Suprapubic skin (tissue), 4 donors: Measurements from ENCODE around the gene ZBTB46. TPM values are rescaled to one million over a fixed set of nuclear protein-coding genes. Genes with fewer than 3 reads are reported as not detected.

Experiments
- DNase-seq, 2 donors: peaks; one replicate each; pipeline ENCODE4 v3.0.0-alpha.2; 2019; ENCODE audit warnings: low spot score in 2 of 2
- H3K27ac ChIP-seq: fragments of 200-600 bp; sonication (generic); one replicate; pipeline ENCODE4 v1.5.1; 2019
- H3K27me3 ChIP-seq: fragments of 200-600 bp; sonication (generic); one replicate; pipeline ENCODE4 v1.5.1; 2019
- H3K36me3 ChIP-seq: fragments of 200-600 bp; sonication (generic); one replicate; pipeline ENCODE4 v1.5.1; 2019
- H3K4me1 ChIP-seq: fragments of 200-600 bp; sonication (generic); one replicate; pipeline ENCODE4 v1.5.1; 2019
- H3K4me3 ChIP-seq: fragments of 200-600 bp; sonication (generic); one replicate; pipeline ENCODE4 v1.5.1; 2019; ENCODE audit warnings: mild to moderate bottlenecking
- H3K9me3 ChIP-seq: fragments of 200-600 bp; sonication (generic); one replicate; pipeline ENCODE4 v1.5.1; 2019
- EP300 ChIP-seq: sonication (generic); formaldehyde crosslinking; IDR thresholded peaks from one replicate; pipeline ENCODE4 v1.6.1; 2017; ENCODE audit warnings: antibody characterized with exemption
- POLR2A ChIP-seq, 2 donors: fragments of 450-650 bp; IDR thresholded peaks; one replicate each; pipeline ENCODE4 v1.6.1; 2017; ENCODE audit warnings: antibody characterized with exemption in 2 of 2, mild to moderate bottlenecking in 2 of 2, moderate library complexity in 2 of 2
- POLR2AphosphoS5 ChIP-seq, 3 donors: sonication (generic); formaldehyde crosslinking; IDR thresholded peaks; one replicate each; pipeline ENCODE4 v1.6.1; 2017; ENCODE audit warnings: antibody characterized with exemption in 3 of 3
- WGBS: methylation state at CpG from one replicate; pipeline ENCODE4 v1.1.5; 2018; 5-methylcytosine and 5-hydroxymethylcytosine counted together
- total RNA-seq, 4 donors: library from RNA; depleted of rRNA; stranded (reverse); fragments of >200 nt; gene quantifications; one replicate each; pipeline ENCODE4 v1.1.0, GENCODE V29; 2016
- TF ChIP-seq, protein P1 (sequence below), 2 donors: fragments of 200-600 bp in 1 of 2; fragments of 450-650 bp in 1 of 2; sonication (generic) in 1 of 2; IDR thresholded peaks; one replicate each; pipeline ENCODE4 v1.5.1; 2016 to 2019; ENCODE audit warnings: antibody characterized with exemption in 2 of 2, mild to moderate bottlenecking in 1 of 2, moderate library complexity in 1 of 2

ZBTB46 gene
- total RNA-seq, 4 donors from 2014 or later = 3.4 to 5.1 (median 4.4) TPM

DNA sequence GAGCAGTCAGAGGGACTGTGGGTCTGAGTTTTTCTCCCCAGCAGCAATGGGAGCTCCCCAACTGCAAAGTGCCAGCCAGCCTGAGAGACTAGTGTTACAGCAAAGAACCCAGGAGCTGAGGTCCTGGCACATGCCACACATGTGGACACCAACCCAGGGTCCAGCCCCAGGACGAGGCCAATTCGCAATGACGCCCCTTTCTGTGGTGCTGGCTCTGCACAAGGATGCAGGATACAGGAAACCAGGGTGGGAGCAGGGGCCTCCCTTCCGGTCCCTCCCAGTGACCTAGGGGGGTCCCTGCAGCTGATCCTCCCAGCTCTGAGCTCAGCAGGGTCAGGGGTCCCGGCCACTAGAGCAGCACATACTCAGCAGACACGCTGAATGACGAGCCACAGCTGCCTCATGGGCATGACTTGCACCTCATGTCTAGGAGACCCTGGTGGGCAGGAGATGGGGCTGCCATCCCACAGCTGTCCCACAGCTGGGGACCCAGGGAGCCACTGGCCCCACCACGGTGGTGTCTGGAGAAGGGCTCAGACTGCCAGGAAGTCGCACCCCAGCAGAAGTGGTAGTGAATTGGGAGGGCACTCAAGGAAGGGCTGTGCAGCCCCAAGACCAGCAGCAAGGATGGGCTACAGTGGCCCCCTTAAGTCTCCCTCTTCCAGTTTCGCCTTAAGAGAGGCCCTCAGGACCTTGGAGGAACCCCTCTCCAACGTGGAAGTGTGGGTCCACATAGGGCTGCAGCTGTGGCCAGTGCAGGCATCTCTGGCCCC lies 126.9 kb downstream of the ZBTB46 start:
- Histone ChIP-seq H3K4me3 (no peak overlapping the region), H3K27me3 (no peaks in the 10 kb centered on the region), H3K9me3 (no peaks in the 10 kb centered on the region), H3K27ac (no peak overlapping the region), H3K4me1 (peaks cover 31% of the 10 kb centered on the region), H3K36me3 (peaks cover 38% of the 10 kb centered on the region)
- DNase-seq = peak; percentile 56 to 69
- 73% methylated on average over 4 of the region's 11 CpGs for WGBS
- no peak for TF ChIP-seq POLR2AphosphoS5 (IDR thresholded peaks at IDR 0.05)
- no peak for TF ChIP-seq EP300
- TF ChIP-seq POLR2A (IDR thresholded peaks at IDR 0.05) = no peak
- TF ChIP-seq, protein P1, sequence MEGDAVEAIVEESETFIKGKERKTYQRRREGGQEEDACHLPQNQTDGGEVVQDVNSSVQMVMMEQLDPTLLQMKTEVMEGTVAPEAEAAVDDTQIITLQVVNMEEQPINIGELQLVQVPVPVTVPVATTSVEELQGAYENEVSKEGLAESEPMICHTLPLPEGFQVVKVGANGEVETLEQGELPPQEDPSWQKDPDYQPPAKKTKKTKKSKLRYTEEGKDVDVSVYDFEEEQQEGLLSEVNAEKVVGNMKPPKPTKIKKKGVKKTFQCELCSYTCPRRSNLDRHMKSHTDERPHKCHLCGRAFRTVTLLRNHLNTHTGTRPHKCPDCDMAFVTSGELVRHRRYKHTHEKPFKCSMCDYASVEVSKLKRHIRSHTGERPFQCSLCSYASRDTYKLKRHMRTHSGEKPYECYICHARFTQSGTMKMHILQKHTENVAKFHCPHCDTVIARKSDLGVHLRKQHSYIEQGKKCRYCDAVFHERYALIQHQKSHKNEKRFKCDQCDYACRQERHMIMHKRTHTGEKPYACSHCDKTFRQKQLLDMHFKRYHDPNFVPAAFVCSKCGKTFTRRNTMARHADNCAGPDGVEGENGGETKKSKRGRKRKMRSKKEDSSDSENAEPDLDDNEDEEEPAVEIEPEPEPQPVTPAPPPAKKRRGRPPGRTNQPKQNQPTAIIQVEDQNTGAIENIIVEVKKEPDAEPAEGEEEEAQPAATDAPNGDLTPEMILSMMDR (IDR thresholded peaks at IDR 0.05) = no peak

DNA sequence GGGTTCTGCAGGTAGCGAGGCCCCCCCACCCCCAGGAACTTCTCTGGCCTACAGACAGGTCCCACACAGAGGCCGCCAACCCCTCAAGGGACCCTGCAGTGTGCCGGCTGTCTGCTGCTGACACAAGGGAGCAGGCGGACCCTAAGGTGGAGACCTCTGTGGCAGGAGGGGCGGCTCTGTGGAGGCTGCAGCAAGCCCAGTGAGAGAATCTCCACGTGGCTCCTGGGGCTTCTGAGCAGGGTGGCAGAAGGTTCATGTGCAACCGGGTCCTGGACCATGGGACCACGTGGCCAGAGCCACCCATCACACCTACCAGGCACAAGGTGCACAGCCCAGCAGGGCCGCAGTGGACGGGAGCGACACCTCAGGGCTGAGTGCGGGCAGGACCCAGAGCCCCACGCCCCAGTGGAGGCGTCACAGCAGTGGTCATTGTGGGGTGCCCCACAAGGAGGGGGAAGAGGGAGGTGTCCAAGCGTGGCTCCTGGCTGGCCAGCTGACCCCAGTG lies 127.5 kb downstream of the ZBTB46 start:
- Histone ChIP-seq H3K27ac (no peak overlapping the region), H3K9me3 (no peaks in the 10 kb centered on the region), H3K27me3 (no peaks in the 10 kb centered on the region), H3K4me3 (no peak overlapping the region), H3K36me3 (peaks cover 34% of the 10 kb centered on the region), H3K4me1 (peaks cover 31% of the 10 kb centered on the region)
- no CpG with 5 or more reads among the region's 15 CpGs for WGBS
- DNase-seq = peak in 1 of 2 donors; percentile 60
- TF ChIP-seq, protein P1 (IDR thresholded peaks at IDR 0.05) = no peak
- TF ChIP-seq POLR2A (IDR thresholded peaks at IDR 0.05) (no peak), EP300 (no peak)

DNA sequence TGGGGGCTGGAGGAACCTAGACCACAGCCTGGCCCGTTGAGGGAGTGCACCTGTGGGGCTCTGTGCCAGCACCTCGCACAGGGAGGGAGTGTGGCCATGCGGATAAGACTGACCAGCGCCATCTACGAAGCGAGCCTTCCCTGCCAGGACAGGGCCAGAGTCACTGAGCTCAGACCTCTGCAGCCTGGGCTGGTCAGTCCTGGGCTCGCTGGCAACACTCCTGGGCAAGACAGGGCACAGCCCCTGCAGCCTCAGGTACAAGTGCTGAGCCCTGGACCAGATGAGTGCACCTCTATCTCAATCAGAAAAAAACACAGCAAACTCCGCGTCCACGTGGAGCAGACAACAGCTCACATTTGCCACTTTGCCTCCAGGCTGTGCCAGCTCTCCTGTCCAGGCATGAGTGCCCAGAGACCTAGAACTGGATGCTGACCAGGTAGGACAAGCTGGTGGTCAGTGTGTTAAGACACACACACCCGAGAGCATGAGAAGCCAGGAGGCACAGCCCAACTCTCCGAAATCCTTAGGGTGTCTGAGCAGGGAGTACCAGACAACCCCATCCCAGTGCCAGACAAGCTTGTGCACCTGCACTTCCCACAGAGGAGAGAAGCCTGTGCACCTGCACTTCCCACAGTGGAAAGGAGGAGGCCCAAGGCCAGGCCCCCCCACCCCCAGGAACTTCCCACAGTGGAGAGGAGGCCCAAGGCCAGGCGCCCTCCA lies 128.2 kb downstream of the ZBTB46 start:
- peak; percentile 59 to 71 for DNase-seq
- Histone ChIP-seq H3K36me3 (peaks cover 34% of the 10 kb centered on the region), H3K27ac (no peak overlapping the region), H3K27me3 (no peaks in the 10 kb centered on the region), H3K4me1 (peaks cover 34% of the 10 kb centered on the region), H3K9me3 (no peaks in the 10 kb centered on the region), H3K4me3 (no peak overlapping the region)
- TF ChIP-seq, protein P1 (IDR thresholded peaks at IDR 0.05) = no peak
- no peak for TF ChIP-seq EP300
- no peak for TF ChIP-seq POLR2AphosphoS5 (IDR thresholded peaks at IDR 0.05)
- no peak for TF ChIP-seq POLR2A (IDR thresholded peaks at IDR 0.05)
- 81% methylated on average over 3 of the region's 13 CpGs for WGBS

DNA sequence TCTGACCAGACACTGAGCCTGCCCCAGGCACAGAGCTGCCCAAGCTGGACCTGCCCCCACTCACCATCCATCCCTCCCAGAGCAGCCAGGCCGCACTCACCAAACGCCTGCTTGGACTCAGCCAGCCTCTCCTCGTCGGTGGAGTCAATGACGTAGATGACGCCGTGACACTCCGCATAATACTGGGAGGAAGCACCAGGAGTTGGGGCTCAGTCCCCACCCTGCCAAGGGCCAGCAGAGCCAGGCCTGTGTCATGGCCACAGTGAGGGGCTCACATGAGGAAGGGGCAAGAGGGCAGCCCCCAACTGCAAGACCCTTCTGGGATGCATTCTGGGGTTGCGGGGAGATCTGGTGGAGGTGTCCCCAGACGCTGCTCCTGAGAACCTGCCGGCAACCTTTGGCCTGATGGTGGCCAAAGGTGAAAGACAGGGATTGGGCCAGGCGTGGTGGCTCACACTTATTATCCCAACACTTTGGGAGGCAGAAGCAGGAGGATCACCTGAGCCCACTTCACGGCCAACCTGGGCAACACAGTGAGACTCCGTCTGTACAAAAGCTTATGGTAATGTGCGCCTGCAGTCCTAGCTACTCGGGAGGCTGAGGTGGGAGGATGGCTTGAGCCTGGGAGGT lies 128.9 kb downstream of the ZBTB46 start:
- peak; percentile 64 to 71 for DNase-seq
- Histone ChIP-seq H3K4me1 (peaks cover 42% of the 10 kb centered on the region), H3K9me3 (no peaks in the 10 kb centered on the region), H3K27ac (no peak overlapping the region), H3K27me3 (no peaks in the 10 kb centered on the region), H3K4me3 (no peak overlapping the region), H3K36me3 (peaks cover 34% of the 10 kb centered on the region)
- no peak for TF ChIP-seq EP300
- TF ChIP-seq POLR2A (IDR thresholded peaks at IDR 0.05) = no peak
- TF ChIP-seq POLR2AphosphoS5 (IDR thresholded peaks at IDR 0.05) = no peak
- TF ChIP-seq, protein P1 (IDR thresholded peaks at IDR 0.05) = no peak
- WGBS = 96% methylated on average over 6 of the region's 16 CpGs
